ENCODE data around the gene FBH1. TPM values are rescaled to one million over a fixed set of nuclear protein-coding genes. Genes with fewer than 3 reads are reported as not detected.
"Not testable (repeated sequence)": the region's sequence is repeated elsewhere in the genome, so short reads cannot be mapped to it uniquely, and the experiment has no call there.

FBH1 gene
- total and polyA plus RNA-seq, 9 donors, result 46.4 to 80.3 (median 74.7) TPM

- H3K27me3 ChIP-seq, result no peaks in the 10 kb centered on the region
- 86 to 97% (median 88%) methylated on average over 5 of the region's 5 CpGs for WGBS, 3 donors
- intact Hi-C loops (cut with DNase I), result no loop called here
- H3K4me1 ChIP-seq (ENCODE audit: insufficient read depth), result peaks cover 5% of the 10 kb centered on the region
- DNase-seq, result no peak
- H3K36me3 ChIP-seq, result no peaks in the 10 kb centered on the region
- TF ChIP-seq EP300 (IDR thresholded peaks at IDR 0.05), result no peak
- TF ChIP-seq CTCF (IDR thresholded peaks at IDR 0.05), result no peak
- no peak for TF ChIP-seq POLR2A (IDR thresholded peaks at IDR 0.05)
- no peak overlapping the region for H3K4me3 ChIP-seq
- H3K9me3 ChIP-seq, result no peaks in the 10 kb centered on the region
- no peak overlapping the region for H3K27ac ChIP-seq
These were observed 16.6 kb downstream of the FBH1 start for GRCh38 chr10:5906651-5907050.

GRCh38 chr10:5908676-5909075 lies 18.6 kb downstream of the FBH1 start:
- H3K9me3 ChIP-seq; H3K4me3 ChIP-seq; H3K27ac ChIP-seq; H3K4me1 ChIP-seq (ENCODE audit: insufficient read depth); H3K36me3 ChIP-seq; intact Hi-C loops (cut with DNase I); H3K27me3 ChIP-seq; DNase-seq: not testable (repeated sequence)
- WGBS, 3 donors, result 92 to 95% (median 92%) methylated on average over 7 of the region's 7 CpGs

GRCh38 chr10:5910323-5911100 lies 20.5 kb downstream of the FBH1 start:
- Histone ChIP-seq H3K27ac (peak overlapping the region in 1 of 2 donors; percentile 52), H3K36me3 (no peaks in the 10 kb centered on the region), H3K4me3 (no peak overlapping the region), H3K4me1 (ENCODE audit: insufficient read depth) (peaks cover 5% of the 10 kb centered on the region), H3K27me3 (no peaks in the 10 kb centered on the region), H3K9me3 (no peaks in the 10 kb centered on the region)
- intact Hi-C loops (cut with DNase I), result no loop called here
- WGBS, 3 donors, result 22 to 49% (median 29%) methylated on average over 18 of the region's 18 CpGs
- peak in 4 of 5 donors; percentile 31 to 56 (median 52) for DNase-seq
- TF ChIP-seq EP300 (IDR thresholded peaks at IDR 0.05) (no peak), CTCF (IDR thresholded peaks at IDR 0.05) (no peak), POLR2A (IDR thresholded peaks at IDR 0.05) (no peak)

GRCh38 chr10:5911670-5912069 lies 21.6 kb downstream of the FBH1 start:
- Histone ChIP-seq H3K36me3 (no peaks in the 10 kb centered on the region), H3K4me3 (no peak overlapping the region), H3K27me3 (no peaks in the 10 kb centered on the region), H3K27ac (no peak overlapping the region), H3K4me1 (ENCODE audit: insufficient read depth) (peaks cover 5% of the 10 kb centered on the region), H3K9me3 (no peaks in the 10 kb centered on the region)
- DNase-seq, result no peak
- intact Hi-C loops (cut with DNase I), result no loop called here
- 90 to 95% (median 93%) methylated on average over 4 of the region's 4 CpGs for WGBS, 3 donors
- no peak for TF ChIP-seq CTCF (IDR thresholded peaks at IDR 0.05)
- TF ChIP-seq POLR2A (IDR thresholded peaks at IDR 0.05), result no peak
- no peak for TF ChIP-seq EP300 (IDR thresholded peaks at IDR 0.05)

- DNase-seq, result no peak
- Histone ChIP-seq H3K4me3 (no peak overlapping the region), H3K27ac (no peak overlapping the region), H3K4me1 (ENCODE audit: insufficient read depth) (peaks cover 5% of the 10 kb centered on the region), H3K9me3 (no peaks in the 10 kb centered on the region), H3K36me3 (no peaks in the 10 kb centered on the region), H3K27me3 (no peaks in the 10 kb centered on the region)
- intact Hi-C loops (cut with DNase I), result no loop called here
- TF ChIP-seq CTCF (IDR thresholded peaks at IDR 0.05), result no peak
- no peak for TF ChIP-seq EP300 (IDR thresholded peaks at IDR 0.05)
- no peak for TF ChIP-seq POLR2A (IDR thresholded peaks at IDR 0.05)
- WGBS, 3 donors, result 34 to 57% (median 54%) methylated on average over 4 of the region's 4 CpGs
These were observed 23.7 kb downstream of the FBH1 start for GRCh38 chr10:5913736-5914135.
